ENCODE results near the gene ASGR2.
"Not testable (repeated sequence)": the region's sequence is repeated elsewhere in the genome, so short reads cannot be mapped to it uniquely, and the experiment has no call there.

Gene ASGR2

GRCh38 chr17:7123844-7124243 lies 9.2 kb upstream of the ASGR2 start:
- DNase-seq: no peak

- peak; percentile 84 for DNase-seq
Observed at GRCh38 chr17:7122381-7122780, 7.8 kb upstream of the ASGR2 start.

GRCh38 chr17:7120635-7121034 lies 6.0 kb upstream of the ASGR2 start:
- DNase-seq: peak; percentile 73

GRCh38 chr17:7120123-7120522 lies 5.5 kb upstream of the ASGR2 start:
- no peak for DNase-seq

- DNase-seq: no peak
Observed at GRCh38 chr17:7119314-7119713, 4.7 kb upstream of the ASGR2 start.

GRCh38 chr17:7114875-7115614 lies 423 bp upstream of the ASGR2 start:
- peak; percentile 66 for DNase-seq

GRCh38 chr17:7113273-7114071 lies 1.1 kb downstream of the ASGR2 start:
- no peak for DNase-seq

- DNase-seq: no peak
Observed at GRCh38 chr17:7112510-7113108, 2.0 kb downstream of the ASGR2 start.

GRCh38 chr17:7111784-7112509 lies 2.7 kb downstream of the ASGR2 start:
- DNase-seq: peak; percentile 52

GRCh38 chr17:7110617-7111306 lies 3.9 kb downstream of the ASGR2 start:
- no peak for DNase-seq

- DNase-seq: no peak
Observed at GRCh38 chr17:7109461-7110322, 4.9 kb downstream of the ASGR2 start.

GRCh38 chr17:7108981-7109380 lies 5.6 kb downstream of the ASGR2 start:
- no peak for DNase-seq

GRCh38 chr17:7108560-7108925 lies 6.1 kb downstream of the ASGR2 start:
- no peak for DNase-seq

GRCh38 chr17:7107795-7108559 lies 6.6 kb downstream of the ASGR2 start:
- DNase-seq: no peak

GRCh38 chr17:7107012-7107754 lies 7.4 kb downstream of the ASGR2 start:
- no peak for DNase-seq

- no peak for DNase-seq
Observed at GRCh38 chr17:7102421-7102820, 12.2 kb downstream of the ASGR2 start.

- no peak for DNase-seq
Observed at GRCh38 chr17:7101531-7101930, 13.1 kb downstream of the ASGR2 start.

GRCh38 chr17:7100641-7101379 lies 13.8 kb downstream of the ASGR2 start:
- not testable (repeated sequence) for DNase-seq

GRCh38 chr17:7098802-7099459 lies 15.7 kb downstream of the ASGR2 start:
- peak; percentile 33 for DNase-seq

Measured in suppressor macrophage treated with lipopolysaccharide for 4 hours (primary cell).